HG03045 (cell line): ENCODE data around the gene HLA-DOB.

Source experiments
- ATAC-seq: cut with Tn5 transposase; IDR thresholded peaks from one replicate; pipeline ENCODE4 v1.9.1; 2021; ENCODE audit warnings: mild to moderate bottlenecking, moderate library complexity; ENCODE audit not compliant: unreplicated experiment

HLA-DOB gene

DNA sequence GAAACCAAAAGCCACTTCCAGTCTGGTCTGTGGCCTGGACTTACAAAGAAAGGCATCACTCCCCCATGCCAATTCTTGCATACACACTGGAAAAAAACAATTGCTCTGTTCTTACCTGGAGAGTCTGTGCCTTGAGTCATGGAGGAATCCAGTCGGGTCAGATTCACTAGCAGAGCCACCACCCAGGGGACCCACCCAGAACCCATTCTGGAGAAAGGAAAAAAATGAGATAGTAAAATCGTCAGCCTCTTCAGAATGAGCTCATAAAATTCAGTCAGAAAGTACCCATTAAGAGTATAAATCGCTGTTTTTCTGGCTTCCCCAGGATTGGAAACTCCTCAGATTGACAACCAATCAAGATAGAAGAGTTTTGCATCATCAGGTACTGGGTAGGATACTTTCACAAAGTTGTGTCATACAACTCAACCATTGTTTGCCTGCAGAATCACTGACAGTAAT is at the start of gene HLA-DOB:
TSS of gene HLA-DOB (minus strand) at position 257 of the 459 bp plus-strand sequence. CDS start at position 206, 51 bp downstream.
- peak; percentile 51 for ATAC-seq

DNA sequence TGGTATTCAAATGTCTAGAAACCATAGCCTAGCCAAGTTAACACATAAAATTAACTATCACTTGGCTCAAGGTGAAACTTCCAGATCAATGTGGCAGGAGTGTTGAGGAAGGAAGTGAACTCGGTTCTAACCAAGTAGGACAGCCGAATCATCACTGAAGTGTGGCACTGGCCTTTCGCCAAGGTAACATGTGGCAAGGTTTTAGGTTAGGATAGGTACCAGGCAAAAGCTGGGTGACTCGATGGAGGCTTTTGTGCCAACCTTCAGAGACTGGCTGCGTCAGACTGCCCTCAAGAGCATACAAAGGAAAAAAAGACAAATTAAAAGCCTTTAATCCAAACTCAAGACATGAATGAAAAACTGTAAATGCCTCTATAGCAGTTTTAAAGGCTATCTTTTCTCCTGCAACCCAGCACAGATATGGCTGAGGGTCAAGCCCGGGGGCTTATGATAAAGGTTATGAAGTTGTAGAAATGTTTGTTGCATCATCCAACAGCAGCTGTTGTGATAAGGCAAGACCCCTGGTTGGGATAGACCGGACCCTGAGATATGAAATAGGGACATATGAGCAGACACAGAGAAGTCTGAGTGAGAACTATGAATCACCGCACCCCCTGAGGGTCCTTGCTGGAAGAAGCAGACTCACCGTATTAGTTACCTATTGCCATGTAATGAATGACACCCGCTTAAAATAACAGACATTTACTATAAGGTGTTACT is 49.1 kb upstream of the HLA-DOB start:
- ATAC-seq = no peak

- ATAC-seq = no peak
Observed at GRCh38 chr6:32862725-32863124, 45.9 kb upstream of the HLA-DOB start.

- no peak for ATAC-seq
Observed at GRCh38 chr6:32860674-32861073, 43.9 kb upstream of the HLA-DOB start.

DNA sequence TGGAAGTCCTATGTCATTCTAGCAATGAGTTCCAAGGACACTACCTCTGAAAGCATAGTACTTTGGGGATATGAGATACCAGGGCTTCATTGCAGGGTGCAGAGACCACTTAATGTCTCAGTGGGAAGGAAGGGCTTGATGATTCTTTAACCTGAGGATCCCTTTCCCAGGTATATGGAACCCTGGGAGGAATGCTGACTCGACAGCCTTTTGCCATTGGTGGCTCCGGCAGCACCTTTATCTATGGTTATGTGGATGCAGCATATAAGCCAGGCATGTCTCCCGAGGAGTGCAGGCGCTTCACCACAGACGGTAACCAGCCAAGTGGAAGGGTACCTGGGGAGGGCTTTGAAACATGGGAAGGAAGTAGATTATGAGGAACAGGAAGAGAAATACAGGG is 41.4 kb upstream of the HLA-DOB start:
- no peak for ATAC-seq

- no peak for ATAC-seq
Observed at GRCh38 chr6:32857156-32857891, 40.5 kb upstream of the HLA-DOB start.

DNA sequence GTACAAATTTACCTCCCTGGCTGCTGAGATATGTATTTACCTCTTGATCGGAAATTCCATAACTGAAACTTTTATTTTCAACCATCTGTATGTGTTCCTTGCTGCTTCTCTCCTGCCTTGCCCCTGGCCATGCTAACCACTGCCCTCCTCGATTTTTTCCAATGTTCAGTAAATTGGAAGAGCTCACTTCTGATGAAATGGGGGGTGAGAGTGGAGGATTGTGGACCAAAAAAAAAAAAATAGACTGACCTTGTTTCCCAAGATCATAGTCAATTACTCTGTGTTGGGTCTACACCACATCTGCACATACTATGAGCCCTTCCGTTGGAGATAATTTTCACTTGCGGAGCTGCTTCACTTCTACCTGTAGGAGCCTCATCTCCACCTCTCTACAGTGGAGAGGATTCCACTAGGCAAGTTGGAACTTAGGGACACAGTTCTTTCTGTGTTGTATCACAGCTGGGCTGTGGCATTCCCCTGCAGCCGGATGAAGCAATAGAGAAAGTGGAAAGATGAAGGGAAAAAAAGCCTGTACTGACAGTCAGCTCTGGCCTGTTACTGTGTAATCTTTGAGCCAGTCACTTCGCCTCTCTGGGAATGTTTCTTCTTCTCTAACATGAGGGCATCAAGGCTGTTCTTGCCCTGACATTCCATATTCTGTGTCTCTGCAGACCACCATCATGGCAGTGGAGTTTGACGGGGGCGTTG is 38.8 kb upstream of the HLA-DOB start:
- no peak for ATAC-seq

- peak; percentile 15 for ATAC-seq
Observed at GRCh38 chr6:32854376-32855178, 37.8 kb upstream of the HLA-DOB start.

DNA sequence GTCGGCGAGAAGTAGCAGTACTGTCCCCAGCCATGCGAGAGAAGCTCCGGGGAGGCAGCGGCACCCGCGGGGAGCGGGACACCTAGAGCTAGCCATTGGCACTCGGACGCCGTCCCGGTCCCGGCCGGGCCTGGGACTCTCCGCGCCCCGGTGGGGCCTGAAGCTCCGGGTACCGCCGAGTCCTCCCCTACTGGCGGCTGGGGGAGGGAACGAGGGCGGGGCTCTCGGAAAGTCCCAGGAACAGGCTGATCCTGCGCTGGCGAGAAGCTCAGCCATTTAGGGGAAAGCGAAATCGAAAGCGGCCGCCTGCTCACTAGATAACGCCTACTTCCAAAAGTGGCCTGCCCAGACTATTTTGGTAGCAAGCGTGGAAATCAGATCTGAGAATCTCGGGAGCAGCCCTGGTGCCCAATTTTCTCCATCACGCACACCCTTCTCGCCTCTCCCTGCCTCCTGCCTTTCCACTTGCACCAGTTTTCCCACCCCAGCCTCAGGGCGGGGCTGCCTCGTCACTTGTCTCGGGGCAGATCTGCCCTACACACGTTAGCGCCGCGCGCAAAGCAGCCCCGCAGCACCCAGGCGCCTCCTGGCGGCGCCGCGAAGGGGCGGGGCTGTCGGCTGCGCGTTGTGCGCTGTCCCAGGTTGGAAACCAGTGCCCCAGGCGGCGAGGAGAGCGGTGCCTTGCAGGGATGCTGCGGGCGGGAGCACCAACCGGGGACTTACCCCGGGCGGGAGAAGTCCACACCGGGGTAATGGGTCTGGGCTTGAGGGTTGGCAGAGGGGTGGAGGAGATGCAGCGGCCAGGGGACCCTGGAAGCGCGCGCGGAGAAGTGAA is 37.0 kb upstream of the HLA-DOB start, which contains the start of the genes PSMB9 and TAP1:
TSS of gene PSMB9 (plus strand) at position 652 of the 835 bp plus-strand sequence. CDS start at position 690, 38 bp downstream.
TSS of gene TAP1 (minus strand) at position 164 of the 835 bp plus-strand sequence. CDS start at position 96, 68 bp downstream.
- ATAC-seq = peak; percentile 79

DNA sequence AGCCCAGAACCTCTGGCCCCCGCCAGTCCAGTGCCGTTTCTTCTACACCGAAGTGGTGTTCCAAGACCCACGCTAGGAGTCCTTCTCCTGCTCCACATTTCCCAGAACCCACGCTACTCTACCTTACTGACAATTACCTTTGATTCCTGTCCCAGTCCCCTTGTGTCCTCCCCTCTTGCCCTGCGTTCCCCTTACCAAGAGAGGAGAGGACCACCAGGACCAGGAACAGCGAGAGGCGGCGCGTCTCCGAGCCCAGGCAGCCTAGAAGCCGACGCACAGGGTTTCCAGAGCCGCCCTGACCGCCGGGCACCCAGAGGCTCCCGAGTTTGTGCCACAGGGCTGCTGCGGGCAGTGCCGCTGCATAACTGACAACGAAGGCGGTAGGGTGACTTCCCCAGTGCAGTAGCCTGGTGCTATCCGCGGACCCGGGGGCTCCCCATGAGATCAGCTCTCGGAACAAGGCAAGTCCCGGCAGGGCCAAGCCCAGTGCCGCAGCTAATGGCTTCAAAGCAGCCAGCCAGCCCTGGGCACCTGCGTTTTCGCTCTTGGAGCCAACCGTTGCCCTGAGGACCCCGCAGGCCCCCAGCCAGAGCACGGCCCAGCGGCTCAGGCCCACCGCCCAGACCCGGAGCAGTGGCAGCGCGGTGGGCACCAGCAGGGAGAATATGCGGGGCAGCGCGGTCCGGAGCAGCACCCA is 36.2 kb upstream of the HLA-DOB start:
- peak; percentile 28 for ATAC-seq

DNA sequence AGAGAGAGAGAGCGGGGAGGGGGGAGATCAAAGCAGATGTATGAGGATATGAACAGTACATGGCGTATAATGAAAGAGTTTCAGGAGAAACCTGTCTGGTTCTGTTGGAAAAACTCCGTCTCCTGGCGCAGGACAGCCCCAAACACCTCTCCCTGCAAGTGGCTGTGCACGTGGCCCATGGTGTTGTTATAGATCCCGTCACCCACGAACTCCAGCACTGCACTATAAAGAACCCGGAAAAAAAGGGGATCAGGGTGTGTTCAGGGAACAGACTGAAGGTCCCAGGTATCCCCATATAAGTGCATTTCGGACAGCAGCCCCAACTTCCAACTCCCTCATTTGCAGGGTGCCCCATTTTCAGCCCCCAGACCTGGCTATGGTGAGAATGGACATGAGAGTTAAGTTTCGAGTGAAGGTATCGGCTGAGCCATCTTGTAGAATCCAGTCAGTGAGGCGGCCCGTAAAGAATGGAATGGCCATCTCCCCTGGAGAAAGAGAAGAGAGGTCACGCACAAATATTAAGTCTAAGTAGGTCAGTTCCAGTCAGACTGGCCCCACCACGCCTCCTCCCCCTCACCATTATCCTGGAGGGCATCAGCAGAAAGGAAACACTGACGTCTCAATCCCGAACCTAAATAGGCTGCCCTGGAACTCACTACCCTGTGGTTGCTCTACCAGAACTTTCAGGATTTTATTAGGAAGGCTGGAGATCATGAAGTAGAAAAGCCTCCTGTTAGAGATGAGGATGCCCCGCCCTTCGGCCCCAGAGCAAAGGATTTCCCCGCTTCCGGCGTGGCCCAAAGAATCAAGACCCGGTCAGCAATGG is 35.4 kb upstream of the HLA-DOB start:
- no peak for ATAC-seq

DNA sequence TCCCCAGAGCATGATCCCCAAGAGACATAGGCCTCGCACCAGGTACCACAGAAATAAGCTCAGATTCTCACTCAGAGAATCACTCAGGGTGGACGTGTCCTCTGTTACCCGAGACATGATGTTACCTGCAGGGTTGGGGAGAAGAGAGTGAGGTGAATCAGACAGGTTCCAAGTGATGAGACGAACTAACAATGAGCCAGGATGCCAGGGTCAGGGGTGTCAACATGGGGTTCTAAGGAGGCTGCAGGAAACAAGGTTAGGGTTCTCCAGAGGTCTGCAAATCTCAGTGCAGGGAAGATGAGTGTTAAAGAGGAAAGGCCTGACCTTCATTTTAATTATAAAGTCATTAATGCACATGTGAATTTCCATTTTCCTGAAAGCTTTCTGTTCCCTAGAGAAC is 34.2 kb upstream of the HLA-DOB start:
- no peak for ATAC-seq

GRCh38 chr6:32849126-32849525 is 32.3 kb upstream of the HLA-DOB start:
- ATAC-seq = no peak

- no peak for ATAC-seq
Observed at GRCh38 chr6:32847795-32848194, 31.0 kb upstream of the HLA-DOB start.

- ATAC-seq = no peak
Observed at GRCh38 chr6:32847004-32847403, 30.2 kb upstream of the HLA-DOB start.

GRCh38 chr6:32845384-32845884 is 28.6 kb upstream of the HLA-DOB start:
- no peak for ATAC-seq

DNA sequence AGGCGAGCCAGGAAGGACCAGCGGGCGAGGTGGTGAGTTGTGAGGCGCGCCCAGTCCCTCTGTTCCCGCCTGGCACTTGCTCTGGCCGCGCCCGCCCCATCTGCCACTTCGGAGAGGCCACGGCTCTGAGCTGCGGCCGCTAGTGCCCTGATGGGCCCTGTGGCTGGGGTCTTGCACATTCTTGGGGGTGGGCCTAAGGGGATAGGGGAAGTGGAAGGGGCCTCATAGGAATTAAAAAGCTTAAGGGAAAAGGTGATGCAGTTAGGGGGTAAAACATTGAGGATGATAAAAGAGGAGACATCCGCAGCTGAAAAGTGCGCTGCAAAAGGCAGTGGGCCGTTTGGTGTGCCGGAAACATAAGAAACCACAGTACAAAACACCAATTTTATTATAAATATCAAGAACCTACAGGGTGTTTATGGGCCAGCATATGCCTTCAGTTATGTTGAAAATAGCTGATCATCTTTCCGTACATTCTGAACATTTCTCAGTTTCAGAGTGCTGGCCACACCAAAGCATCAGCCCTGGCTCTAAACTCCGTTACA is 28.1 kb upstream of the HLA-DOB start:
- ATAC-seq = no peak
